K562 (cell line): Measurements from ENCODE around the gene TMEM117. TPM values are rescaled to one million over a fixed set of nuclear protein-coding genes. Genes with fewer than 3 reads are reported as not detected.
A peak's percentile ranks its signal among the peaks of the same experiment; 100 is the strongest.

ENCODE experiments used
- ATAC-seq: fragments of 200-7000 bp; cut with Tn5 transposase; 3 replicates; pipeline ENCODE4 v1.9.1; 2020; ENCODE audit warnings: moderate library complexity
- BruUV-seq: library from RNA; stranded (reverse); fragments of 400-500 nt; replicated peaks from 2 replicates; lab custom pipeline; 2021; lab: Mats Ljungman, UMichigan
- CTCF ChIA-PET: fragments of 300-600 bp; formaldehyde crosslinking; extraction: SDS; loops from one replicate; lab custom pipeline; 2021; ENCODE audit warnings: low intra/inter-chr PET ratio; lab: Yijun Ruan, JAX
- POLR2A ChIA-PET: fragments of 300-600, 350-650 bp; sonication (Branson Sonifier 250); formaldehyde crosslinking; extraction: SDS; loops from one replicate; lab custom pipeline; 2021; ENCODE audit warnings: antibody characterized with exemption, inconsistent platforms; lab: Yijun Ruan, JAX
- DNase-seq, 4 experiments: peaks; one replicate each; pipeline versions ENCODE4 v3.0.0 to v3.0.0-alpha.2; 2011 to 2018; ENCODE audit warnings: low spot score in 3 of 4, mixed read lengths in 3 of 4; ENCODE audit errors: extremely low read depth in 1 of 4
- FAIRE-seq: peaks from 2 replicates; lab custom pipeline; 2011; peaks lifted over from hg19 to GRCh38; lab: Jason Lieb, UNC
- H2AFZ ChIP-seq: 2 replicates; pipeline ENCODE4 v1.6.0; 2011; ENCODE audit warnings: low read depth, low read length, control low read depth, inconsistent platforms
- H3K27ac ChIP-seq: fragments of 200-600 bp; 3 replicates; pipeline ENCODE4 v1.8.0; 2011; ENCODE audit warnings: low read depth, mild to moderate bottlenecking, control low read depth, inconsistent platforms, low read length, moderate library complexity, mixed read lengths; ENCODE audit errors: extremely low read depth
- H3K27me3 ChIP-seq, 2 experiments: fragments of 300-600 bp in 1 of 2; 2 replicates in 1 of 2; 3 replicates in 1 of 2; pipeline versions ENCODE4 v1.6.0 to v1.8.0; 2011; ENCODE audit warnings: inconsistent platforms in 2 of 2, low read length in 2 of 2, mild to moderate bottlenecking in 1 of 2, mixed read lengths in 1 of 2, moderate library complexity in 1 of 2; ENCODE audit not compliant: control insufficient read depth in 2 of 2, insufficient read depth in 2 of 2
- H3K36me3 ChIP-seq: fragments of 300-600 bp; 3 replicates; pipeline ENCODE4 v1.8.0; 2011; ENCODE audit warnings: mild to moderate bottlenecking, low read length, inconsistent platforms; ENCODE audit not compliant: control insufficient read depth, insufficient read depth
- H3K4me1 ChIP-seq, 2 experiments: fragments of 200-600 bp in 1 of 2; replicated peaks in 1 of 2; 2 replicates in 1 of 2; 3 replicates in 1 of 2; pipeline versions ENCODE4 v1.5.1 to v1.8.0; 2011; ENCODE audit warnings: inconsistent platforms in 2 of 2, low read length in 2 of 2, mild to moderate bottlenecking in 1 of 2, mixed read lengths in 1 of 2, moderate library complexity in 1 of 2; ENCODE audit not compliant: control insufficient read depth in 2 of 2, insufficient read depth in 2 of 2
- H3K4me2 ChIP-seq: 2 replicates; pipeline ENCODE4 v1.6.1; 2011; ENCODE audit warnings: low read length, control low read depth, inconsistent platforms, mixed read lengths; ENCODE audit not compliant: insufficient read depth
- H3K4me3 ChIP-seq: fragments of 200-600 bp; sonication (generic), shearing (Covaris generic); 2 replicates; pipeline ENCODE4 v1.5.1; 2016; ENCODE audit warnings: control low read depth, inconsistent platforms
- H3K79me2 ChIP-seq: fragments of 200-600 bp; 3 replicates; pipeline ENCODE4 v1.8.0; 2011; ENCODE audit warnings: low read length, inconsistent platforms; ENCODE audit not compliant: control insufficient read depth, insufficient read depth
- H3K9ac ChIP-seq, 2 experiments: 2 replicates each; pipeline versions ENCODE4 v1.6.0 to v1.6.1; 2011; ENCODE audit warnings: low read depth in 2 of 2, low read length in 2 of 2, control low read depth in 1 of 2, inconsistent platforms in 1 of 2, mild to moderate bottlenecking in 1 of 2, mixed read lengths in 1 of 2; ENCODE audit not compliant: insufficient read depth in 1 of 2
- H3K9me1 ChIP-seq: one replicate; pipeline ENCODE4 v1.6.0; 2011; ENCODE audit warnings: inconsistent platforms, mild to moderate bottlenecking, low read length, moderate library complexity; ENCODE audit not compliant: control insufficient read depth, insufficient read depth
- H3K9me3 ChIP-seq: replicated peaks from 2 replicates; pipeline ENCODE4 v1.5.1; 2011; ENCODE audit warnings: low read depth, low read length, inconsistent platforms; ENCODE audit not compliant: control insufficient read depth, insufficient read depth
- H4K20me1 ChIP-seq: replicated peaks from 2 replicates; pipeline ENCODE4 v1.6.1; 2011; ENCODE audit warnings: low read length, inconsistent platforms, mixed read lengths; ENCODE audit not compliant: control insufficient read depth, insufficient read depth
- ATF1 ChIP-seq, 2 experiments: fragments of 450-650 bp in 1 of 2; IDR thresholded peaks; 2 replicates each; pipeline ENCODE4 v1.6.1; 2016; ENCODE audit warnings: missing compliant biosample characterization in 1 of 2, missing genetic modification characterization in 1 of 2
- ATF4 ChIP-seq: fragments of 450-650 bp; formaldehyde crosslinking; IDR thresholded peaks from 2 replicates; pipeline ENCODE4 v1.4.0; 2022; ENCODE audit warnings: mild to moderate bottlenecking, moderate library complexity
- CBX5 ChIP-seq: IDR thresholded peaks from 2 replicates; pipeline ENCODE4 v1.6.1; 2014; ENCODE audit warnings: low read depth, borderline replicate concordance
- CEBPG ChIP-seq, 3 experiments: fragments of 200-800 bp in 1 of 3; sonication (Bioruptor generic) in 1 of 3; sonication (generic) in 1 of 3; formaldehyde crosslinking in 1 of 3; IDR thresholded peaks in 2 of 3; conservative IDR thresholded peaks in 1 of 3; 2 replicates each; pipeline versions ENCODE4 v1.6.1 to v1.8.0; 2016 to 2022; ENCODE audit warnings: missing compliant biosample characterization in 2 of 3, missing genetic modification characterization in 2 of 3, mild to moderate bottlenecking in 1 of 3, missing genetic modification reagents in 1 of 3
- DIDO1 ChIP-seq: fragments of 450-650 bp; IDR thresholded peaks from 2 replicates; pipeline ENCODE4 v1.6.1; 2016; ENCODE audit warnings: low read depth, missing biosample characterization, missing genetic modification characterization
- HNRNPL ChIP-seq: fragments of 200-400 bp; formaldehyde crosslinking; IDR thresholded peaks from 2 replicates; pipeline ENCODE4 v1.6.1; 2017; ENCODE audit warnings: low read depth, mild to moderate bottlenecking, low read length
- NRF1 ChIP-seq, 2 experiments: fragments of 450-650 bp; IDR thresholded peaks in 1 of 2; conservative IDR thresholded peaks in 1 of 2; 2 replicates each; pipeline ENCODE4 v1.6.1; 2014; ENCODE audit warnings: mild to moderate bottlenecking in 2 of 2
- PHF8 ChIP-seq: fragments of 200-600 bp; sonication (generic); IDR thresholded peaks from 2 replicates; pipeline ENCODE4 v1.6.1; 2012; ENCODE audit warnings: mixed run types, mild to moderate bottlenecking, inconsistent platforms, low read length, moderate library complexity, borderline replicate concordance
- SRSF3 ChIP-seq: fragments of 200-400 bp; formaldehyde crosslinking; IDR thresholded peaks from 2 replicates; pipeline ENCODE4 v1.6.1; 2016; ENCODE audit warnings: mild to moderate bottlenecking, low read length, moderate library complexity; ENCODE audit not compliant: insufficient read depth
- TAL1 ChIP-seq: fragments of 450-650 bp; IDR thresholded peaks from 2 replicates; pipeline ENCODE4 v1.6.1; 2016; ENCODE audit warnings: mild to moderate bottlenecking
- ZFX ChIP-seq: sonication (generic); formaldehyde crosslinking; IDR thresholded peaks from 2 replicates; pipeline ENCODE4 v1.8.0; 2022; ENCODE audit warnings: mild to moderate bottlenecking, missing genetic modification reagents, moderate library complexity
- ZKSCAN8 ChIP-seq: fragments of 200-800 bp; sonication (Bioruptor generic); IDR thresholded peaks from 2 replicates; pipeline ENCODE4 v1.6.1; 2016; ENCODE audit warnings: missing genetic modification characterization, missing compliant biosample characterization
- ZNF239 ChIP-seq: fragments of 250-450 bp; sonication (Bioruptor Pico); IDR thresholded peaks from 2 replicates; pipeline ENCODE4 v1.4.0; 2020; ENCODE audit warnings: mild to moderate bottlenecking
- ZNF780A ChIP-seq: fragments of 250-450 bp; sonication (Bioruptor Pico); IDR thresholded peaks from 2 replicates; pipeline ENCODE4 v1.5.0; 2021; ENCODE audit warnings: mild to moderate bottlenecking
- ZSCAN32 ChIP-seq: fragments of 450-650 bp; formaldehyde crosslinking; IDR thresholded peaks from 2 replicates; pipeline ENCODE4 v1.4.0; 2020; ENCODE audit warnings: mild to moderate bottlenecking, moderate library complexity
- WGBS: fragments of 100-300 bp; shearing (Covaris generic); methylation state at CpG from one replicate; pipeline ENCODE4 v1.1.6; 2016; ENCODE audit warnings: low coverage, mixed read lengths; ENCODE audit not compliant: insufficient coverage; ENCODE audit errors: missing lambda C conversion rate; 5-methylcytosine and 5-hydroxymethylcytosine counted together
- in situ Hi-C: fragments of 300-500 bp; cut with MboI; formaldehyde crosslinking; loops from 4 replicates; pipeline ENCODE4 v1.15.0; 2018; ENCODE audit warnings: inconsistent platforms, mixed read lengths
- intact Hi-C: fragments of 100-400 bp; cut with micrococcal nuclease; formaldehyde crosslinking; loops from 2 replicates; pipeline ENCODE4 v1.14.2; 2022
- polyA plus RNA-seq, 8 experiments: library from polyadenylated mRNA; depleted of rRNA in 4 of 8; stranded (reverse) in 5 of 8; unstranded in 3 of 8; fragments of >200 nt; fragmentation: Nextera tagmentation in 2 of 8; fragmentation: Illumina TruSeq in 1 of 8; extraction: Ambion mirVana in 2 of 8; extraction: Trizol in 1 of 8; gene quantifications; 2 replicates each; pipeline versions ENCODE4 v1.2.1 to v1.2.3, GENCODE V29; 2011 to 2014; ENCODE audit warnings: inconsistent platforms in 1 of 8, missing spikeins in 1 of 8
- total RNA-seq, 7 experiments: library from RNA; depleted of rRNA in 6 of 7; stranded (reverse); fragments of >200 nt in 6 of 7; fragmentation: Illumina TruSeq in 2 of 7; extraction: Trizol in 2 of 7; gene quantifications; 2 replicates each; pipeline versions ENCODE4 v1.2.1 to v1.2.3, GENCODE V29; 2011 to 2021; ENCODE audit warnings: low replicate concordance in 1 of 7
- TF ChIP-seq, protein P1 (sequence below), 2 experiments: fragments of 450-650 bp in 1 of 2; sonication (generic) in 1 of 2; formaldehyde crosslinking in 1 of 2; IDR thresholded peaks in 1 of 2; conservative IDR thresholded peaks in 1 of 2; 2 replicates each; pipeline versions ENCODE4 v1.6.1 to v1.8.1; 2016 to 2023; ENCODE audit warnings: mild to moderate bottlenecking in 2 of 2, moderate library complexity in 2 of 2, inconsistent platforms in 1 of 2, missing genetic modification reagents in 1 of 2

The TMEM117 gene
- total and polyA plus RNA-seq, 9 of the 15 experiments (the other 6 are each of a cell fraction or from before 2014, with no cell fraction given), result 0.31 to 2.8 (median 1.0) TPM

GRCh38 chr12:43976027-43976426 is 140.1 kb downstream of the TMEM117 start (continued):
- TF ChIP-seq PHF8, result no peak
- TF ChIP-seq DIDO1, result no peak
- TF ChIP-seq ATF1 (CRISPR knock-in tag; IDR thresholded peaks at IDR 0.05), result no peak
- no peak for TF ChIP-seq ATF1 (tag; IDR thresholded peaks at IDR 0.05)
- TF ChIP-seq NRF1 (conservative IDR thresholded peaks at IDR 0.05 in 1 of 2, IDR thresholded peaks at IDR 0.05 in 1 of 2), result no peak
- no peak for TF ChIP-seq ZKSCAN8 (CRISPR knock-in tag)
- no peak for TF ChIP-seq ZNF780A (CRISPR knock-in tag)
- TF ChIP-seq SRSF3, result no peak
- no peak for TF ChIP-seq CBX5

DNA sequence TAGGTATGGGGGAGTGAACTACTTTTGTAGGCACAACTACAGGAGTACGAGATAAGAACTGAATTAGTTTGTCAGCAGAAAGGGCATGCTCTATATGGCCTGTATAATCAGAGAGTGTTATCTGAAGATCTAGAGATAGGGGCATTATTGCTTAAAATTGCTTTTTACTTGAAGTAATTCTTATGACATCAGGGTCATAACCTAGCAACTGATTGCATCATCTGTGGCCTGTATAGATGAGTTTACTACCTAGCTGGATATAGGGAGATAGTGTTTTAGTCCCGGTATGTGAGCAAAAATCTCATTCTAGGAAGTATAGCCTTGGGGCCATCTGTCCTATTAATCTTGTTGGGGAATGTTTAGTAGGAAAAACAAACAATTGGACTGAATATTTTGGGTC is 142.7 kb downstream of the TMEM117 start:
- Histone ChIP-seq H3K4me3 (no peak overlapping the region), H3K79me2 (no peaks in the 10 kb centered on the region), H3K27me3 (no peaks in the 10 kb centered on the region)
- intact Hi-C loops (no loop called here), in situ Hi-C loops (no loop called here)
- no TSS peak for BruUV-seq
- POLR2A ChIA-PET, result no interaction called here
- TF ChIP-seq ATF4, result peak; percentile 41; the same call in 1 of the 2 replicates
- no peak for TF ChIP-seq CEBPG (CRISPR knock-in tag; IDR thresholded peaks at IDR 0.05)
- peak; percentile 55 to 80 for TF ChIP-seq CEBPG (tag; conservative IDR thresholded peaks at IDR 0.05 in 1 of 2, IDR thresholded peaks at IDR 0.05 in 1 of 2)
- TF ChIP-seq, protein P1, sequence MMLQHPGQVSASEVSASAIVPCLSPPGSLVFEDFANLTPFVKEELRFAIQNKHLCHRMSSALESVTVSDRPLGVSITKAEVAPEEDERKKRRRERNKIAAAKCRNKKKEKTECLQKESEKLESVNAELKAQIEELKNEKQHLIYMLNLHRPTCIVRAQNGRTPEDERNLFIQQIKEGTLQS (IDR thresholded peaks at IDR 0.05), result 0 out of 2 replicates have a peak, but pooled peaks have one; percentile 12
- TF ChIP-seq, protein P1 (CRISPR knock-in tag; conservative IDR thresholded peaks at IDR 0.05), result no peak
- TF ChIP-seq ZNF239 (CRISPR knock-in tag), result no peak
- TF ChIP-seq ZFX (CRISPR knock-in tag), result no peak
- TF ChIP-seq TAL1, result no peak
- TF ChIP-seq HNRNPL, result no peak
- 0 out of 2 replicates have a peak, but pooled peaks have one; percentile 38 for TF ChIP-seq ZSCAN32 (CRISPR knock-in tag)
- TF ChIP-seq, all 486 proteins: peak for 4
- Histone ChIP-seq H3K27ac (no peak overlapping the region), H2AFZ (no peak overlapping the region), H3K9me1 (no peaks in the 10 kb centered on the region), H3K36me3 (no peaks in the 10 kb centered on the region), H3K4me2 (no peak overlapping the region), H3K9ac (no peak overlapping the region), H4K20me1 (no peaks in the 10 kb centered on the region), H3K4me1 (no peaks in the 10 kb centered on the region), H3K9me3 (no peaks in the 10 kb centered on the region)
- ATAC-seq, result no peak
- no peak for DNase-seq
- 0% methylated on average over 2 of the region's 2 CpGs for whole genome bisulfite sequencing
- FAIRE-seq, result no peak
- CTCF ChIA-PET, result no interaction called here
